CD14-positive monocyte (primary cell): ENCODE data around the gene KCNMA1. TPM values are rescaled to one million over a fixed set of nuclear protein-coding genes. Genes with fewer than 3 reads are reported as not detected.

Experiments
- DNase-seq, 3 donors: peaks; one replicate each; pipeline ENCODE4 v3.0.0-alpha.2; 2011 to 2022
- H2AFZ ChIP-seq: 2 replicates; pipeline ENCODE4 v1.6.0; 2012; ENCODE audit warnings: mild to moderate bottlenecking, low read depth, low read length, inconsistent platforms; ENCODE audit not compliant: insufficient read depth, poor library complexity, severe bottlenecking
- H3K27ac ChIP-seq, 2 donors: 1 replicate in 1 of 2; 2 replicates in 1 of 2; pipeline ENCODE4 v1.5.1; 2012 to 2013; ENCODE audit warnings: low read length in 2 of 2, control low read depth in 1 of 2, inconsistent platforms in 1 of 2, low read depth in 1 of 2, mild to moderate bottlenecking in 1 of 2
- H3K27me3 ChIP-seq, 2 donors: one replicate each; pipeline versions ENCODE4 v1.6.0 to v1.6.1; 2011 to 2013; ENCODE audit warnings: low read length in 2 of 2; ENCODE audit not compliant: control insufficient read depth in 2 of 2, insufficient read depth in 2 of 2
- H3K36me3 ChIP-seq, 2 donors: replicated peaks in 1 of 2; 1 replicate in 1 of 2; 2 replicates in 1 of 2; pipeline versions ENCODE4 v1.5.1 to v1.6.1; 2012 to 2013; ENCODE audit warnings: low read length in 2 of 2, control low read depth in 1 of 2, inconsistent platforms in 1 of 2, mild to moderate bottlenecking in 1 of 2; ENCODE audit not compliant: insufficient read depth in 2 of 2, control insufficient read depth in 1 of 2
- H3K4me1 ChIP-seq, 2 donors: 1 replicate in 1 of 2; 2 replicates in 1 of 2; pipeline versions ENCODE4 v1.5.1 to v1.6.1; 2012 to 2013; ENCODE audit warnings: low read length in 2 of 2, control low read depth in 1 of 2, inconsistent platforms in 1 of 2, mild to moderate bottlenecking in 1 of 2, moderate library complexity in 1 of 2; ENCODE audit not compliant: insufficient read depth in 2 of 2, control insufficient read depth in 1 of 2
- H3K4me2 ChIP-seq: replicated peaks from 2 replicates; pipeline ENCODE3; 2012; ENCODE audit warnings: low read length, moderate library complexity, mild to moderate bottlenecking; ENCODE audit not compliant: poor library complexity, severe bottlenecking; ENCODE audit errors: extremely low read depth
- H3K4me3 ChIP-seq, 3 experiments: fragments of 200-600 bp in 1 of 3; sonication (generic) in 1 of 3; replicated peaks in 1 of 3; 1 replicate in 2 of 3; 2 replicates in 1 of 3; pipeline ENCODE4 v1.5.1; 2011 to 2013; ENCODE audit warnings: low read length in 3 of 3, mild to moderate bottlenecking in 3 of 3, control low read depth in 2 of 3, low read depth in 2 of 3, inconsistent platforms in 1 of 3, moderate library complexity in 1 of 3
- H3K79me2 ChIP-seq: 2 replicates; pipeline ENCODE4 v1.6.0; 2012; ENCODE audit warnings: mild to moderate bottlenecking, control low read depth, inconsistent platforms, low read length, moderate library complexity; ENCODE audit not compliant: insufficient read depth
- H3K9ac ChIP-seq: 2 replicates; pipeline ENCODE4 v1.6.0; 2017; ENCODE audit warnings: low read length, mild to moderate bottlenecking; ENCODE audit not compliant: insufficient read depth, poor library complexity, severe bottlenecking
- H3K9me3 ChIP-seq, 2 donors: replicated peaks in 1 of 2; 1 replicate in 1 of 2; 2 replicates in 1 of 2; pipeline versions ENCODE4 v1.5.1 to v1.6.1; 2012 to 2013; ENCODE audit warnings: low read length in 2 of 2, control low read depth in 1 of 2; ENCODE audit not compliant: control insufficient read depth in 1 of 2, insufficient read depth in 1 of 2
- H4K20me1 ChIP-seq: 2 replicates; pipeline ENCODE4 v1.6.0; 2012; ENCODE audit warnings: mild to moderate bottlenecking, low read length, control low read depth, moderate library complexity; ENCODE audit not compliant: insufficient read depth
- H3K27ac Mint-ChIP-seq, 7 donors: one replicate each; pipeline ENCODE4 v1.8.0; 2020; ENCODE audit warnings: mild to moderate bottlenecking in 7 of 7, mixed read lengths in 7 of 7, moderate library complexity in 6 of 7, inconsistent platforms in 2 of 7
- H3K27me3 Mint-ChIP-seq, 3 donors: one replicate each; pipeline ENCODE4 v1.8.0; 2021 to 2022; ENCODE audit warnings: low read depth in 3 of 3, mild to moderate bottlenecking in 3 of 3, mixed read lengths in 3 of 3, moderate library complexity in 3 of 3, inconsistent platforms in 1 of 3
- H3K36me3 Mint-ChIP-seq, 2 donors: one replicate each; pipeline ENCODE4 v1.8.0; 2020; ENCODE audit warnings: mixed read lengths in 2 of 2, inconsistent platforms in 1 of 2, mild to moderate bottlenecking in 1 of 2
- H3K4me1 Mint-ChIP-seq: one replicate; pipeline ENCODE4 v1.8.0; 2020; ENCODE audit warnings: mild to moderate bottlenecking, mixed read lengths
- H3K4me3 Mint-ChIP-seq, 2 donors: one replicate each; pipeline ENCODE4 v1.8.0; 2020; ENCODE audit warnings: mild to moderate bottlenecking in 2 of 2, mixed read lengths in 2 of 2, moderate library complexity in 1 of 2
- H3K9me3 Mint-ChIP-seq, 7 donors: one replicate each; pipeline ENCODE4 v1.8.0; 2020 to 2022; ENCODE audit warnings: mixed read lengths in 7 of 7, mild to moderate bottlenecking in 6 of 7, moderate library complexity in 6 of 7, inconsistent platforms in 2 of 7
- CTCF ChIP-seq: fragments of 200-600 bp; IDR thresholded peaks from one replicate; pipeline ENCODE4 v1.8.0; 2022; ENCODE audit warnings: antibody characterized with exemption, mild to moderate bottlenecking
- WGBS: methylation state at CpG from one replicate; pipeline ENCODE4 v1.1.5; 2013; ENCODE audit warnings: missing lambda C conversion rate; ENCODE audit not compliant: insufficient coverage; 5-methylcytosine and 5-hydroxymethylcytosine counted together
- intact Hi-C, 2 donors: fragments of 100-400 bp; cut with micrococcal nuclease; formaldehyde crosslinking; loops; one replicate each; pipeline versions ENCODE4 v1.15.0 to v1.15.1; 2023
- polyA plus RNA-seq, 3 donors: library from polyadenylated mRNA; depleted of rRNA in 1 of 3; unstranded in 2 of 3; stranded (reverse) in 1 of 3; fragments of 300-500 nt in 2 of 3; fragments of >200 nt in 1 of 3; fragmentation: Illumina TruSeq in 2 of 3; gene quantifications; 1 replicate in 2 of 3; 2 replicates in 1 of 3; pipeline ENCODE4 v1.2.3, GENCODE V29; 2012 to 2021

Gene KCNMA1
- polyA plus RNA-seq, 3 donors, result 0.11 to 1.0 TPM; not detected in 1

- no peak for DNase-seq
- intact Hi-C loops, result no loop called here
- no peak overlapping the region for H3K27ac Mint-ChIP-seq
These were observed 46.2 kb downstream of the KCNMA1 start for GRCh38 chr10:77591238-77591880.

More at GRCh38 chr10:77591238-77591880, 46.2 kb downstream of the KCNMA1 start:
- Mint-ChIP-seq H3K4me1 (peaks cover 23% of the 10 kb centered on the region), H3K4me3 (no peak overlapping the region), H3K9me3 (no peaks in the 10 kb centered on the region), H3K36me3 (no peaks in the 10 kb centered on the region), H3K27me3 (peaks cover 1 to 7% (median 2%) of the 10 kb centered on the region in 3 donors)
- Histone ChIP-seq H3K27ac (no peak overlapping the region), H3K79me2 (no peaks in the 10 kb centered on the region), H3K36me3 (no peaks in the 10 kb centered on the region), H3K27me3 (no peaks in the 10 kb centered on the region), H4K20me1 (no peaks in the 10 kb centered on the region), H3K9ac (no peak overlapping the region), H3K4me1 (peaks cover 0 to 25% of the 10 kb centered on the region in 2 donors), H3K9me3 (no peaks in the 10 kb centered on the region), H2AFZ (no peak overlapping the region), H3K4me3 (no peak overlapping the region), H3K4me2 (no peak overlapping the region)
- WGBS, result 89% methylated on average over 2 of the region's 3 CpGs
- TF ChIP-seq CTCF, result no peak
